GM12872 (cell line): ENCODE data around the gene TIPARP.

Experiments
- TF ChIP-seq, protein P1 (sequence below): IDR thresholded peaks from 3 replicates; pipeline ENCODE4 v1.5.1; 2011; ENCODE audit warnings: low read depth, mild to moderate bottlenecking, low read length, moderate library complexity; ENCODE audit not compliant: insufficient read depth

The TIPARP gene

DNA sequence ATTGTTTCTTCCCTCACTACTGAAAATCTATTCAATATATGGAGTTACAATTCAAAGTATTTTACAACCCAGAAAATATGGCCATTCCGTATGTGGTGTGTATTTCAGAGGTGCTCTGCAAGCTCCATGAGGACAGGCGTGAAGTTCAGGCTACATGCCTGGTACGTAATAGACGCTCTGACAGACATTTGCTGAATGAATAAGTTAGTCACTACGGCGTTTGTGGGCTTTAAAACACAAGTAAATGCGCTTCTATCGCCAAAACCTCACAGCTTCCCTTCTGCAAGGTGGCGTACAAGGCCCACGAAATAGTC, 701 bp upstream of the TIPARP start:
- TF ChIP-seq, protein P1, sequence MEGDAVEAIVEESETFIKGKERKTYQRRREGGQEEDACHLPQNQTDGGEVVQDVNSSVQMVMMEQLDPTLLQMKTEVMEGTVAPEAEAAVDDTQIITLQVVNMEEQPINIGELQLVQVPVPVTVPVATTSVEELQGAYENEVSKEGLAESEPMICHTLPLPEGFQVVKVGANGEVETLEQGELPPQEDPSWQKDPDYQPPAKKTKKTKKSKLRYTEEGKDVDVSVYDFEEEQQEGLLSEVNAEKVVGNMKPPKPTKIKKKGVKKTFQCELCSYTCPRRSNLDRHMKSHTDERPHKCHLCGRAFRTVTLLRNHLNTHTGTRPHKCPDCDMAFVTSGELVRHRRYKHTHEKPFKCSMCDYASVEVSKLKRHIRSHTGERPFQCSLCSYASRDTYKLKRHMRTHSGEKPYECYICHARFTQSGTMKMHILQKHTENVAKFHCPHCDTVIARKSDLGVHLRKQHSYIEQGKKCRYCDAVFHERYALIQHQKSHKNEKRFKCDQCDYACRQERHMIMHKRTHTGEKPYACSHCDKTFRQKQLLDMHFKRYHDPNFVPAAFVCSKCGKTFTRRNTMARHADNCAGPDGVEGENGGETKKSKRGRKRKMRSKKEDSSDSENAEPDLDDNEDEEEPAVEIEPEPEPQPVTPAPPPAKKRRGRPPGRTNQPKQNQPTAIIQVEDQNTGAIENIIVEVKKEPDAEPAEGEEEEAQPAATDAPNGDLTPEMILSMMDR = no peak

- TF ChIP-seq, protein P1 = peak; percentile 53; the same call in 2 of the 3 replicates
These were observed 780 bp downstream of the TIPARP start for GRCh38 chr3:156674911-156675829.

DNA sequence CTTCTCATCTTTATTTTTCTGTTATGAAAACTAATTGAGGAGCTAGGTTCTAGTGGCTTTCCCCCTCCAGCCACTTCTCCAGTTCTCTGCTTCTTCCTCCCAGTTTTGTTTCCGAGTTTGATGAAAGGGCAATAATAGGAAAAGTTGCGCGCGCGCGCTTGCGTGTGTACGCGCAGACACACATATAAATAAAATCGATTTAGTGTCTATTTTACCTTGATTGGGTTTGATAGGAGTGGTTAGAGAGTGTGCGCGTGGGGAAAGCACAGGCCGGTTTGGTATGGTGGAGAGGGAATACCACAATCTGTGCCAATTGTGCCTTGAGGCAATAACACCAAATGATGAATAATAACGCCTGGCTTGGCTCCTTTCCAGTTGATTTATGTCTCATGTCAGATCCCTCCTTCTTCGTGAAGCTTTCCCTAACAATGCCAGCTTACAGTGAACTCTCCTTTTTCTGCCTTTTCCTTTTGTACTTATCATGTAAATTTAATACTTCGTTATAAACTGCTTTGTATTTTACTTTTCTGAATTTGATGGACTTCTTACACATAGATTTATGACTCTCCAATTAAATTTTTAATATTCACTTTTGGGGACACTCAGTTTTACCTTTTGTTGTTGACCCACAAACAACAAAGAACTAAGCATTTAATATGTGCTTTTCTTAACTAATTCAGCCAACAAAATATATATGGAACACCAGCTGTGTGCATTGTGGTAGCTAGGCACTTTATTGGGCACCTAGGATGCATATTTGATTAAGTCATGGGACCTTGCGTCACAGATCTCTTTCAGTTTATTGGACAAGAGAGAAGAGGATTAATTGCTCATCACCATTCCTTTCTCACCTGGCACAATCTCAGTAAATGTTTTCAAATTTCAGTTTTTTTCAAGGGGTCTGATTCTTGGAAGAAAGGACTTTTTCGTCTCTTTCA, 1.7 kb downstream of the TIPARP start:
- TF ChIP-seq, protein P1 = no peak

DNA sequence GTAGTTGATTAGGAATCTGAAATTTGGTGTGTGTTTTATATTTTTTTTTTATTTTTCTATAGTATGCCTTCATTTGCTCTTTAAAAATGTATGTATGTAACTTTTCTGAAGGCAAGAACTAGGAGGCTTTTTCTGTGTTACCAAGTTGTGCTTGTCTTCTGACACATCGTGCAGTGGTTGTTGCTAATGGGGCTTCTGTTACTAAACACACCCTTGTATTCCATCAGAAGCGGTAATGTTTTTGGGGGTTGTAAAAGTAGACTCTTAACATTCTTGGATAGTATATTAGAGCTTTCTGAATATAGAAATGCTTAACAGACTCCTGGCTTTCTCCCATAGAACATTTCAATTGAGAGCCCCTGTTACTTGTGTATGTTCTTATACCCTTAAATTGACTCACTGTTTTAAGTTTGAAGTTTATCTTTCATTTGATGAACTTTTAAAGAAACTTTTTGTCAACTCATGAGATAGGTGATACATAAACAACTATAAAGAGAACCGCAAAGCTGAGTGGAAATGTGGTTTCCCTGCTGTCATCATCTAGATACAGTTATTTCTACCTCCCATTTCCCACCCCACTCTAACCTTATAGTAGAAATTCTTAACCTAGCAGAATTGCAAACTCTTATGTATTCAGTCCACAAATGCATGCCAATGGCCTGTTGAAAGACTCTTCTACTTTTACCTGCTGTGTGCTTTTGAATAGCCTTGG, 2.5 kb downstream of the TIPARP start:
- TF ChIP-seq, protein P1 = no peak

DNA sequence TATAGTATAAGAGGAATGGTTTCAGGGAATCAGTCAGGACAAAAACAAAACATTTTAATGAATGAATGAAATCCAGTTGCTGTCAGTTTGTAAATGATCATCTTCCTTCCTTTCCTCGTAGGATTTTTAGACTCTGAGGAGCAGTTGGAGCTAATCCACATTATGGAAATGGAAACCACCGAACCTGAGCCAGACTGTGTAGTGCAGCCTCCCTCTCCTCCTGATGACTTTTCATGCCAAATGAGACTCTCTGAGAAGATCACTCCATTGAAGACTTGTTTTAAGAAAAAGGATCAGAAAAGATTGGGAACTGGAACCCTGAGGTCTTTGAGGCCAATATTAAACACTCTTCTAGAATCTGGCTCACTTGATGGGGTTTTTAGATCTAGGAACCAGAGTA, 3.1 kb downstream of the TIPARP start:
- TF ChIP-seq, protein P1 = no peak

DNA sequence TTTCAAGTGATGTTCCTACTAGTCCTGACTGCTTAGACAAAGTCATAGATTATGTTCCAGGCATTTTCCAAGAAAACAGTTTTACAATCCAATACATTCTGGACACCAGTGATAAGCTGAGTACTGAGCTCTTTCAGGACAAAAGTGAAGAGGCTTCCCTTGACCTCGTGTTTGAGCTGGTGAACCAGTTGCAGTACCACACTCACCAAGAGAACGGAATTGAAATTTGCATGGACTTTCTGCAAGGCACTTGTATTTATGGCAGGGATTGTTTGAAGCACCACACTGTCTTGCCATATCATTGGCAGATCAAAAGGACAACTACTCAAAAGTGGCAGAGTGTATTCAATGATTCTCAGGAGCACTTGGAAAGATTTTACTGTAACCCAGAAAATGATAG, 3.8 kb downstream of the TIPARP start:
- TF ChIP-seq, protein P1 = no peak
